Breast epithelium (tissue), 3 donors: ENCODE measurements around the gene LIF.

Source experiments
- POLR2A ChIP-seq: fragments of 450-650 bp; IDR thresholded peaks from one replicate; pipeline ENCODE4 v1.6.1; 2016; ENCODE audit warnings: antibody characterized with exemption, mild to moderate bottlenecking, moderate library complexity
- POLR2AphosphoS5 ChIP-seq, 3 donors: sonication (generic); formaldehyde crosslinking; IDR thresholded peaks; one replicate each; pipeline ENCODE4 v1.6.1; 2017; ENCODE audit warnings: antibody characterized with exemption in 3 of 3

- TF ChIP-seq POLR2A = no peak
- no peak for TF ChIP-seq POLR2AphosphoS5 (IDR thresholded peaks at IDR 0.05)
Observed at GRCh38 chr22:30280505-30280904, 33.9 kb upstream of the LIF start.
